HepG2 (cell line): ENCODE measurements around the gene SERPIND1. TPM values are rescaled to one million over a fixed set of nuclear protein-coding genes. Genes with fewer than 3 reads are reported as not detected.

Experiments used
- CSRNP2 ChIP-seq: sonication (generic); formaldehyde crosslinking; conservative IDR thresholded peaks from 2 replicates; pipeline ENCODE4 v1.8.0; 2022; ENCODE audit warnings: low read depth, missing genetic modification reagents
- HOXD1 ChIP-seq: sonication (generic); formaldehyde crosslinking; IDR thresholded peaks from 2 replicates; pipeline ENCODE4 v1.5.0; 2020; ENCODE audit warnings: missing genetic modification reagents
- IKZF1 ChIP-seq: fragments of 450-650 bp; IDR thresholded peaks from 2 replicates; pipeline ENCODE4 v1.7.1; 2016
- IRF2 ChIP-seq: IDR thresholded peaks from 2 replicates; pipeline ENCODE4 v1.6.1; 2018; ENCODE audit warnings: missing genetic modification reagents, missing compliant biosample characterization
- LRRFIP1 ChIP-seq: sonication (generic); formaldehyde crosslinking; conservative IDR thresholded peaks from 2 replicates; pipeline ENCODE4 v1.4.0; 2020; ENCODE audit warnings: missing genetic modification reagents
- MTA3 ChIP-seq: sonication (generic); formaldehyde crosslinking; IDR thresholded peaks from 2 replicates; pipeline ENCODE4 v1.4.0; 2020; ENCODE audit warnings: missing genetic modification reagents
- NBN ChIP-seq: fragments of 450-650 bp; conservative IDR thresholded peaks from 2 replicates; pipeline ENCODE4 v1.6.1; 2017
- RCOR2 ChIP-seq: IDR thresholded peaks from 2 replicates; pipeline ENCODE4 v1.6.1; 2016; ENCODE audit warnings: missing biosample characterization, missing genetic modification reagents
- RFXAP ChIP-seq: sonication (generic); formaldehyde crosslinking; IDR thresholded peaks from 2 replicates; pipeline ENCODE4 v1.4.0; 2020; ENCODE audit warnings: missing genetic modification reagents, borderline replicate concordance
- SMARCC2 ChIP-seq: fragments of 450-650 bp; IDR thresholded peaks from 2 replicates; pipeline ENCODE4 v1.6.1; 2017; ENCODE audit warnings: antibody characterized with exemption, mild to moderate bottlenecking
- SPEN ChIP-seq: sonication (generic); formaldehyde crosslinking; IDR thresholded peaks from 2 replicates; pipeline ENCODE4 v1.5.1; 2020; ENCODE audit warnings: low read depth, mild to moderate bottlenecking, missing genetic modification reagents
- SRSF1 ChIP-seq: fragments of 200-400 bp; formaldehyde crosslinking; optimal IDR thresholded peaks from 2 replicates; pipeline ENCODE3; 2017; ENCODE audit warnings: mild to moderate bottlenecking, low read depth, low read length, moderate library complexity
- SSRP1 ChIP-seq: IDR thresholded peaks from 2 replicates; pipeline ENCODE4 v1.6.1; 2016; ENCODE audit warnings: control low read depth
- TEAD3 ChIP-seq: optimal IDR thresholded peaks from 2 replicates; pipeline ENCODE3; 2016; ENCODE audit warnings: borderline replicate concordance
- ZNF224 ChIP-seq: sonication (generic); formaldehyde crosslinking; IDR thresholded peaks from 2 replicates; pipeline ENCODE4 v1.5.0; 2020; ENCODE audit warnings: mild to moderate bottlenecking, missing genetic modification reagents
- ZNF546 ChIP-seq: sonication (generic); formaldehyde crosslinking; conservative IDR thresholded peaks from 2 replicates; pipeline ENCODE4 v1.8.1; 2023; ENCODE audit warnings: mild to moderate bottlenecking, missing genetic modification reagents
- ZNF589 ChIP-seq: sonication (generic); formaldehyde crosslinking; conservative IDR thresholded peaks from 2 replicates; pipeline ENCODE4 v1.8.0; 2022; ENCODE audit warnings: mild to moderate bottlenecking, moderate library complexity, missing genetic modification reagents
- ZNF773 ChIP-seq: sonication (generic); formaldehyde crosslinking; IDR thresholded peaks from 2 replicates; pipeline ENCODE4 v1.4.0; 2020; ENCODE audit warnings: missing genetic modification reagents, borderline replicate concordance
- ZNF83 ChIP-seq: sonication (generic); formaldehyde crosslinking; IDR thresholded peaks from 2 replicates; pipeline ENCODE4 v1.4.0; 2020; ENCODE audit warnings: missing genetic modification reagents, mild to moderate bottlenecking, borderline replicate concordance
- polyA plus RNA-seq, 8 experiments: library from polyadenylated mRNA; depleted of rRNA in 3 of 8; stranded (reverse) in 7 of 8; unstranded in 1 of 8; fragments of >200 nt; fragmentation: Illumina TruSeq in 4 of 8; extraction: Trizol in 4 of 8; gene quantifications; 2 replicates each; pipeline versions ENCODE4 v1.2.1 to v1.2.3, GENCODE V29; 2011 to 2016; ENCODE audit warnings: low read depth in 4 of 8, missing spikeins in 1 of 8, mixed read lengths in 1 of 8; ENCODE audit not compliant: insufficient read depth in 1 of 8
- total RNA-seq, 5 experiments: library from RNA; depleted of rRNA; stranded (reverse); fragments of >200 nt; fragmentation: Illumina TruSeq; extraction: Trizol; gene quantifications; 2 replicates each; pipeline ENCODE4 v1.2.3, GENCODE V29; 2016; ENCODE audit warnings: low read depth in 1 of 5
- TF ChIP-seq, protein P1 (sequence below): sonication (generic); formaldehyde crosslinking; IDR thresholded peaks from 2 replicates; pipeline ENCODE4 v1.8.0; 2023; ENCODE audit warnings: mild to moderate bottlenecking, missing genetic modification reagents
- TF ChIP-seq, protein P2 (sequence below): IDR thresholded peaks from 2 replicates; pipeline ENCODE4 v1.6.1; 2016; ENCODE audit warnings: low read depth
- TF ChIP-seq, protein P3 (sequence below): sonication (generic); formaldehyde crosslinking; IDR thresholded peaks from 2 replicates; pipeline ENCODE4 v1.4.0; 2020; ENCODE audit warnings: missing genetic modification reagents, borderline replicate concordance

Gene SERPIND1
- total and polyA plus RNA-seq, 2 of the 13 experiments (the other 11 are each of a cell fraction or from before 2014, with no cell fraction given): 111 to 350 TPM

DNA sequence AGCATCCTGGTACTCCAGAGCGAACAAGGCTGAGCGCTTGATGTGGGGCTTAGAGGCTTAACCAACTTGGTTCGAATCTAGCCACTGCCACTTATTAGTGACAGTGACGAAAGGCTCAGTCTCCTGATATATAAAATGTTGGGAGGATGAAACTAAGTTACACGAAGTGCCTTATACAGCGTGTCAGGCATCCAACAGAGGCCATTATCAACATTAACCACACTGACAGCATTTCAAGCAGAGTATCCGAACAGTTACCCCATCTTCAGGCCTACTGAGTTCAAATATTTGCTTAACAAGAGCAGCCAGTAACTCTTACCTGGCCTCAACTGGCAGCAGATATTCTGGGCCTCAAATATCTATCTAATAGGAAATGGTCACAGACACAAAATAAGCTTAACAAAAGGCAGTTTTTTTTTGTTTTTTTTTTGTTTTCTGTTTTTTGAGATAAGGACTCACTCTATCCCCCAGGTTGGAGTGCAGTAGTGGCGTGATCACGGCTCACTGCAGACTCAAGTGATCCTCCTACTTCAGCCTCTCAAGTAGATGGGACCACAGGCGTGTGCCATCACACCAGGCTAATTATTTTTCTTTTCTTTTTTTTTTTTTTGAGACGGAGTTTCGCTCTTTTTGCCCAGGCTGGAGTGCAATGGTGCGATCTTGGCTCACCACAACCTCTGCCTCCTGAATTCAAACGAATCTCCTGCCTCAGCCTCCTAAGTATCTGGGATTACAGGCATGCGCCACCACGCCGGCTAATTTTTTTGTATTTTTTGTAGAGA, 2.9 kb downstream of the SERPIND1 start (continued):
- TF ChIP-seq SSRP1 (CRISPR knock-in tag) (no peak; the same call in 1 of the 2 replicates), CSRNP2 (CRISPR knock-in tag) (no peak), RCOR2 (peak; percentile 36; the same call in 1 of the 2 replicates), NBN (no peak), ZNF589 (CRISPR knock-in tag) (no peak), IKZF1 (no peak), LRRFIP1 (CRISPR knock-in tag) (no peak), ZNF83 (CRISPR knock-in tag) (no peak), SMARCC2 (no peak), ZNF224 (CRISPR knock-in tag) (no peak), SPEN (CRISPR knock-in tag) (0 out of 2 replicates have a peak, but pooled peaks have one; percentile 46), HOXD1 (CRISPR knock-in tag) (no peak), IRF2 (CRISPR knock-in tag) (peak; percentile 52; the same call in 1 of the 2 replicates), ZNF773 (CRISPR knock-in tag) (no peak), RFXAP (no peak), SRSF1 (no peak), MTA3 (CRISPR knock-in tag) (no peak), TEAD3 (CRISPR knock-in tag) (peak; percentile 12), ZNF546 (CRISPR knock-in tag) (no peak)
- TF ChIP-seq, protein P1, sequence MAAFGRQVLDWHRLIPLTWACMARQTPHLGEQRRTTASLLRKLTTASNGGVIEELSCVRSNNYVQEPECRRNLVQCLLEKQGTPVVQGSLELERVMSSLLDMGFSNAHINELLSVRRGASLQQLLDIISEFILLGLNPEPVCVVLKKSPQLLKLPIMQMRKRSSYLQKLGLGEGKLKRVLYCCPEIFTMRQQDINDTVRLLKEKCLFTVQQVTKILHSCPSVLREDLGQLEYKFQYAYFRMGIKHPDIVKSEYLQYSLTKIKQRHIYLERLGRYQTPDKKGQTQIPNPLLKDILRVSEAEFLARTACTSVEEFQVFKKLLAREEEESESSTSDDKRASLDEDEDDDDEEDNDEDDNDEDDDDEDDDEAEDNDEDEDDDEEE (CRISPR knock-in tag): no peak
- TF ChIP-seq, protein P2, sequence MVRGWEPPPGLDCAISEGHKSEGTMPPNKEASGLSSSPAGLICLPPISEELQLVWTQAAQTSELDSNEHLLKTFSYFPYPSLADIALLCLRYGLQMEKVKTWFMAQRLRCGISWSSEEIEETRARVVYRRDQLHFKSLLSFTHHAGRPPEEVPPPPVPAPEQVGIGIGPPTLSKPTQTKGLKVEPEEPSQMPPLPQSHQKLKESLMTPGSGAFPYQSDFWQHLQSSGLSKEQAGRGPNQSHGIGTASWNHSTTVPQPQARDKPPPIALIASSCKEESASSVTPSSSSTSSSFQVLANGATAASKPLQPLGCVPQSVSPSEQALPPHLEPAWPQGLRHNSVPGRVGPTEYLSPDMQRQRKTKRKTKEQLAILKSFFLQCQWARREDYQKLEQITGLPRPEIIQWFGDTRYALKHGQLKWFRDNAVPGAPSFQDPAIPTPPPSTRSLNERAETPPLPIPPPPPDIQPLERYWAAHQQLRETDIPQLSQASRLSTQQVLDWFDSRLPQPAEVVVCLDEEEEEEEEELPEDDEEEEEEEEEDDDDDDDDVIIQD (CRISPR knock-in tag): no peak
- TF ChIP-seq, protein P3, sequence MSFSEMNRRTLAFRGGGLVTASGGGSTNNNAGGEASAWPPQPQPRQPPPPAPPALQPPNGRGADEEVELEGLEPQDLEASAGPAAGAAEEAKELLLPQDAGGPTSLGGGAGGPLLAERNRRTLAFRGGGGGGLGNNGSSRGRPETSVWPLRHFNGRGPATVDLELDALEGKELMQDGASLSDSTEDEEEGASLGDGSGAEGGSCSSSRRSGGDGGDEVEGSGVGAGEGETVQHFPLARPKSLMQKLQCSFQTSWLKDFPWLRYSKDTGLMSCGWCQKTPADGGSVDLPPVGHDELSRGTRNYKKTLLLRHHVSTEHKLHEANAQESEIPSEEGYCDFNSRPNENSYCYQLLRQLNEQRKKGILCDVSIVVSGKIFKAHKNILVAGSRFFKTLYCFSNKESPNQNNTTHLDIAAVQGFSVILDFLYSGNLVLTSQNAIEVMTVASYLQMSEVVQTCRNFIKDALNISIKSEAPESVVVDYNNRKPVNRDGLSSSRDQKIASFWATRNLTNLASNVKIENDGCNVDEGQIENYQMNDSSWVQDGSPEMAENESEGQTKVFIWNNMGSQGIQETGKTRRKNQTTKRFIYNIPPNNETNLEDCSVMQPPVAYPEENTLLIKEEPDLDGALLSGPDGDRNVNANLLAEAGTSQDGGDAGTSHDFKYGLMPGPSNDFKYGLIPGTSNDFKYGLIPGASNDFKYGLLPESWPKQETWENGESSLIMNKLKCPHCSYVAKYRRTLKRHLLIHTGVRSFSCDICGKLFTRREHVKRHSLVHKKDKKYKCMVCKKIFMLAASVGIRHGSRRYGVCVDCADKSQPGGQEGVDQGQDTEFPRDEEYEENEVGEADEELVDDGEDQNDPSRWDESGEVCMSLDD (CRISPR knock-in tag): 0 out of 2 replicates have a peak, but pooled peaks have one; percentile 56
